ENCODE results near the gene H6PD. TPM values are rescaled to one million over a fixed set of nuclear protein-coding genes. Genes with fewer than 3 reads are reported as not detected.

Gene H6PD
- total RNA-seq, 1 donor, result 10.5 TPM

- no peaks in the 10 kb centered on the region for H3K27me3 ChIP-seq (ENCODE audit: insufficient read depth, low read length)
- H3K4me1 ChIP-seq (ENCODE audit: insufficient read depth, low read length), result peaks cover 15% of the 10 kb centered on the region
- H3K9me3 ChIP-seq (ENCODE audit: low read depth, low read length), result no peaks in the 10 kb centered on the region
- no peak overlapping the region for H3K4me3 ChIP-seq (ENCODE audit: low read length)
Observed at GRCh38 chr1:9270290-9270883, 35.8 kb downstream of the H6PD start.

GRCh38 chr1:9271283-9271682, 36.7 kb downstream of the H6PD start:
- H3K4me1 ChIP-seq (ENCODE audit: insufficient read depth, low read length), result peaks cover 23% of the 10 kb centered on the region
- H3K27me3 ChIP-seq (ENCODE audit: insufficient read depth, low read length), result no peaks in the 10 kb centered on the region
- H3K4me3 ChIP-seq (ENCODE audit: low read length), result no peak overlapping the region
- no peaks in the 10 kb centered on the region for H3K9me3 ChIP-seq (ENCODE audit: low read depth, low read length)

- H3K4me1 ChIP-seq (ENCODE audit: insufficient read depth, low read length), result peaks cover 18% of the 10 kb centered on the region
- H3K9me3 ChIP-seq (ENCODE audit: low read depth, low read length), result no peaks in the 10 kb centered on the region
- no peak overlapping the region for H3K4me3 ChIP-seq (ENCODE audit: low read length)
- H3K27me3 ChIP-seq (ENCODE audit: insufficient read depth, low read length), result no peaks in the 10 kb centered on the region
Observed at GRCh38 chr1:9271861-9272595, 37.5 kb downstream of the H6PD start.

- peaks cover 21% of the 10 kb centered on the region for H3K4me1 ChIP-seq (ENCODE audit: insufficient read depth, low read length)
- no peak overlapping the region for H3K4me3 ChIP-seq (ENCODE audit: low read length)
- H3K9me3 ChIP-seq (ENCODE audit: low read depth, low read length), result no peaks in the 10 kb centered on the region
- no peaks in the 10 kb centered on the region for H3K27me3 ChIP-seq (ENCODE audit: insufficient read depth, low read length)
Observed at GRCh38 chr1:9273177-9273576, 38.6 kb downstream of the H6PD start.

- H3K27me3 ChIP-seq (ENCODE audit: insufficient read depth, low read length), result no peaks in the 10 kb centered on the region
- peaks cover 40% of the 10 kb centered on the region for H3K4me1 ChIP-seq (ENCODE audit: insufficient read depth, low read length)
- no peak overlapping the region for H3K4me3 ChIP-seq (ENCODE audit: low read length)
- H3K9me3 ChIP-seq (ENCODE audit: low read depth, low read length), result no peaks in the 10 kb centered on the region
Observed at GRCh38 chr1:9275161-9275560, 40.6 kb downstream of the H6PD start.

- H3K27me3 ChIP-seq (ENCODE audit: insufficient read depth, low read length), result no peaks in the 10 kb centered on the region
- H3K4me3 ChIP-seq (ENCODE audit: low read length), result no peak overlapping the region
- peaks cover 42% of the 10 kb centered on the region for H3K4me1 ChIP-seq (ENCODE audit: insufficient read depth, low read length)
- no peaks in the 10 kb centered on the region for H3K9me3 ChIP-seq (ENCODE audit: low read depth, low read length)
Observed at GRCh38 chr1:9275567-9276034, 41.0 kb downstream of the H6PD start.

GRCh38 chr1:9278116-9278515, 43.5 kb downstream of the H6PD start:
- H3K4me3 ChIP-seq (ENCODE audit: low read length), result no peak overlapping the region
- peaks cover 53% of the 10 kb centered on the region for H3K4me1 ChIP-seq (ENCODE audit: insufficient read depth, low read length)
- no peaks in the 10 kb centered on the region for H3K27me3 ChIP-seq (ENCODE audit: insufficient read depth, low read length)
- H3K9me3 ChIP-seq (ENCODE audit: low read depth, low read length), result no peaks in the 10 kb centered on the region

- peaks cover 58% of the 10 kb centered on the region for H3K4me1 ChIP-seq (ENCODE audit: insufficient read depth, low read length)
Observed at GRCh38 chr1:9278585-9279153, 44.1 kb downstream of the H6PD start.

GRCh38 chr1:9279172-9279840, 44.7 kb downstream of the H6PD start:
- Histone ChIP-seq H3K9me3 (ENCODE audit: low read depth, low read length) (no peaks in the 10 kb centered on the region), H3K4me3 (ENCODE audit: low read length) (no peak overlapping the region), H3K4me1 (ENCODE audit: insufficient read depth, low read length) (peaks cover 65% of the 10 kb centered on the region), H3K27me3 (ENCODE audit: insufficient read depth, low read length) (no peaks in the 10 kb centered on the region)

More at GRCh38 chr1:9278585-9279153, 44.1 kb downstream of the H6PD start:
- Histone ChIP-seq H3K27me3 (ENCODE audit: insufficient read depth, low read length) (no peaks in the 10 kb centered on the region), H3K9me3 (ENCODE audit: low read depth, low read length) (no peaks in the 10 kb centered on the region), H3K4me3 (ENCODE audit: low read length) (no peak overlapping the region)

- H3K9me3 ChIP-seq (ENCODE audit: low read depth, low read length), result no peaks in the 10 kb centered on the region
- H3K4me1 ChIP-seq (ENCODE audit: insufficient read depth, low read length), result peaks cover 60% of the 10 kb centered on the region
- no peak overlapping the region for H3K4me3 ChIP-seq (ENCODE audit: low read length)
- no peaks in the 10 kb centered on the region for H3K27me3 ChIP-seq (ENCODE audit: insufficient read depth, low read length)
Observed at GRCh38 chr1:9280015-9280860, 45.7 kb downstream of the H6PD start.

- Histone ChIP-seq H3K4me3 (ENCODE audit: low read length) (no peak overlapping the region), H3K9me3 (ENCODE audit: low read depth, low read length) (no peaks in the 10 kb centered on the region), H3K4me1 (ENCODE audit: insufficient read depth, low read length) (peaks cover 51% of the 10 kb centered on the region), H3K27me3 (ENCODE audit: insufficient read depth, low read length) (no peaks in the 10 kb centered on the region)
Observed at GRCh38 chr1:9281071-9281827, 46.7 kb downstream of the H6PD start.

GRCh38 chr1:9281908-9282695, 47.5 kb downstream of the H6PD start:
- no peak overlapping the region for H3K4me3 ChIP-seq (ENCODE audit: low read length)
- no peaks in the 10 kb centered on the region for H3K9me3 ChIP-seq (ENCODE audit: low read depth, low read length)
- H3K4me1 ChIP-seq (ENCODE audit: insufficient read depth, low read length), result peaks cover 50% of the 10 kb centered on the region
- no peaks in the 10 kb centered on the region for H3K27me3 ChIP-seq (ENCODE audit: insufficient read depth, low read length)

GRCh38 chr1:9282696-9282955, 48.1 kb downstream of the H6PD start:
- H3K9me3 ChIP-seq (ENCODE audit: low read depth, low read length), result no peaks in the 10 kb centered on the region
- peaks cover 50% of the 10 kb centered on the region for H3K4me1 ChIP-seq (ENCODE audit: insufficient read depth, low read length)
- no peaks in the 10 kb centered on the region for H3K27me3 ChIP-seq (ENCODE audit: insufficient read depth, low read length)
- H3K4me3 ChIP-seq (ENCODE audit: low read length), result no peak overlapping the region
